GM18870 (cell line): ENCODE results near the gene GMEB1.
"Not testable (repeated sequence)": the region's sequence is repeated elsewhere in the genome, so short reads cannot be mapped to it uniquely, and the experiment has no call there.

Experiments used
- ATAC-seq: cut with Tn5 transposase; IDR thresholded peaks from one replicate; pipeline ENCODE4 v1.9.1; 2021; ENCODE audit warnings: moderate library complexity; ENCODE audit not compliant: unreplicated experiment

Gene GMEB1

DNA sequence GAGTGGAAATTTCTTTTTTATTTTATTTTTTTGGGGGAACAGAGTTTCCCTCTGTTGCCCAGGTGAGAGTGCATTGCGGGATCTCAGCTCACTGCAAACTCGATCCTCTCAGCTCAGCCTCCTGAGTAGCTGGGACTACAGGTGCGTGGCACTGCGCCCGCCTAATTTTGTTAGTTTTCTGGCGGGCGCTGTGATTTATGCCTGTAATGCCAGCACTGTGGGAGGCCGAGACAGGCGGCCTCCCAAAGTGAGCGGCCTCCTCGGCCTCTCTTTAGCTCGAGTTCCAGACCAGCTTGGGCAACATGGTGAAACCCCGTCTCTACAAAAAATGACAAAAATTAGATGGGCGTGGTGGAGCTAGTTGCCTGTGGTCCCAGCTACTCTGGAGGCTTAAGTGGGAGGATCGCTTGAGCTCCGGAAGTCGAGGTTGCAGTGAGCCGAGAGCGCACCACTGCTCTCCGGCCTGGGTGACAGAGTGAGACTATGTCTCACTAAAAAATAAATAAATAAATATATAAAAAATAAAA is 2.7 kb downstream of the GMEB1 start:
- ATAC-seq, result no peak

DNA sequence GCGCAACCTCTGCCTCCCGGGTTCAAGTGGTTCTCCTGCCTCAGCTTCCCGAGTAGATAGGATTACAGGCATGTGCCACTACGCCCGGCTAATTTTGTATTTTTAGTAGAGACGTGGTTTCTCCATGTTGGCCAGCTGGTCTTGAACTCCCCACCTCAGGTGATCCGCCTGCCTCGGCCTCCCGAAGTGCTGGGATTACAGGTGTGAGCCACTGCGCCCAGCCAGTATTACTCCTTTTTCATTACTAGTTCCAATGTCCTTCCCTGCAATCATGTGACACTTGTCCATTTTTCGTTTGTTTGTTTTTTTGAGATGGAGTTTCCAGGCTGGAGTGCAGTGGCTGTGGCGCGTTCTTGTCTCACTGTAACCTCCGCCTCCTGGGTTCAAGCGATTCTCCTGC is 4.4 kb downstream of the GMEB1 start:
- ATAC-seq, result not testable (repeated sequence)

DNA sequence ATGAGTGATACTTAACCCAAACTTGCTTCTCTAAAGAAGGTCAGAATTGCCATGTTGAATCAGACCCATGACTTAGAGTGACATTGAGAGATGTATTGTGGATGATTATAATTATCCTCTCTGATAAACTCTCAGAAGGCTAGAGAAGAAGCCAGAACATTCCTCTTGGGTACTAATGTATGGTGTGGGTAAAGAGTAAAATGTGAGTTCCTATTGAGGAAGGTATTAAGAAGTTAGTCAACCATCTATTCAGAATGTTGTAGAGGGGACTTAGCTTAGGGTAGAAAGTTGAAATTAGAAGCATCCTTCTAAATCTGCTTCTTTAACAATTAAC is 7.3 kb downstream of the GMEB1 start:
- no peak for ATAC-seq

DNA sequence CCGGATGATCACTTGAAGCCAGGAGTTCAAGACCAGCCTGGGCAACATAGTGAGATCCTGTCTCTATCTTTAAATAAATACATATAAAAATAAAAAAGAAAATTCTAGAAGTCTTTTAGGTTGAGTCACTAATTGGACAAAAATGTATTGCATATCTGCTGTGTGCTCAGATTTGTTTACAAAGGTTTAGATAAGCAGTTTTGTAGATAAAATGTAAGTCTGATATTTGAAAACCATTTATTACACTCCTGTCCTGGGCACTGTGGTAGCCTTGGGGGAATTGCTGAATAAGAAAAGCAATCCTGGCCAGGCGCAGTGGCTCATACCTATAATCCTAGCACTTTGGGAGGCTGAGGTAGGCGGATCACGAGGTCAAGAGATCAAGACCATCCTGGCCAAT is 11.6 kb downstream of the GMEB1 start:
- ATAC-seq, result no peak

DNA sequence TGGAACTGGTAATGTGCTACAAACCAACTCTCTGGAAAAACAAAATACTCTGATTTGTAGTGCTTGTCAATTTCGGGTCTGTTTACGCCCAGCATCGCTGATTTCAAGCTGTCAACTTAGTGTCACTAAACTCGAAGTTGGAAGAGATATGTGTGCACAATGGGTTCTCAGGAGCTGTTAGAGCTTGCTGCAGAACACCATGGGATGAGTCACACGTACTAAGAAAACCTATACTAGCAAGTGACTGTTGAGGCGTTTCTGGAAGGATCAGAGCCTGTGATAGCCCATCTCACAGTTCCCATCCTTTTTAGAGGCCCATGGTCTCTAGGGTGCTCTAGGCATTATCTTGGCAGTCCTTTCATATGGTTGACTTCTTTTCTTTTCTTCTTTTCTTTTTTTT is 14.3 kb downstream of the GMEB1 start:
- no peak for ATAC-seq

DNA sequence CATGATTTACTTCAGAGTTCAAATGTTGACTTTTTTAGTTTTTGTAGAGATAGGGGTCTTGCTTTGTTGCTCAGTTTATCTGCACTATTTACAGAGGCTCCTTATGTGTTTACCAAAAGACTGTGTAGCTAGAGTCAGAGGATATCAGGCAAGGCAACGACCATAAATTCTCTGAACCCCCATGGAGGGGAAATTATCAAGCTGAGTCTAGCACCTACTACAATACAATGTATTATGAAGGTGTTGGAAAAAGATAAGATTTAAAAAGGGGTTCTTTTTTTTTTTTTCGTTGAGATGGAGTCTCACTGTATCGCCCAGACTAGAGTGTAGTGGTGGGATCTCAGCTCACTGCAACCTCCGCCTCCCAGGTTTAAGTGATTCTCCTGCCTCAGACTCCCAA is 16.4 kb downstream of the GMEB1 start:
- no peak for ATAC-seq

DNA sequence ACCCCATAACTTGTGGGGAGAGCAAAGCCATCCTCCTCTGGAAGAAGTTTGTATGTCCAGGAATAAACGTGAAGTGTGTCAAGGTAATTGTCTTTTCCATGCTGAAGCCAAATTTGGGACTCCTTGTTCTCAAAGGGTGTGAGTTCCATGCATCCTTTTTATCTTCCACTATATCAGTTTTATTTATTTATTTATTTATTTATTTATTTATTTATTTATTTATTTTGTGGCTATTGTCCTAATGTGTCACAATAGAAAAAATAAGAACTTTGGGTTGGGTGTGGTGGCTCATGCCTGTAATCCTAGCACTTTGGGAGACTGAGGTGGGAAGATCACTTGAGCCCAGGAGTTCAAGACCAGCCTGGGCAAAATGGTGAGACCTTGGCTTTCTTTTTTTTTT is 23.0 kb downstream of the GMEB1 start:
- not testable (repeated sequence) for ATAC-seq

DNA sequence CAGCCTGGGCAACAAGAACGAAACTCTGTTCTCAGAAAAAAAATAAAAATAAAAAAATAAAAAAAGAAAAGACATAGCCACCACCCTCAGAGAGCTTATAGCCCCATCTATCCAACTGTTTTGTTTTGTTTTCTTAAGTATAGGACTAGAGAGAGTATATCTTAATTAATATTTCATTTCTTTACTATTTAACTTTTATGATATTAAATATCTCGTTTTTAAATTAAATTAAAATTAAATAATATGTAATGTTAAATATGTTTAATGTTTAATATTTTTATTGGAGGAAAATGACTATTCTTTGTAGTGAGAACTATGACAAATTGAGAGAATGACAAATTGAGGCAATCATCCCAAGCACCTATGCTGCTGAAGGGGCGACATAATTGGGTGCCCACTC is 35.0 kb downstream of the GMEB1 start:
- ATAC-seq, result no peak

DNA sequence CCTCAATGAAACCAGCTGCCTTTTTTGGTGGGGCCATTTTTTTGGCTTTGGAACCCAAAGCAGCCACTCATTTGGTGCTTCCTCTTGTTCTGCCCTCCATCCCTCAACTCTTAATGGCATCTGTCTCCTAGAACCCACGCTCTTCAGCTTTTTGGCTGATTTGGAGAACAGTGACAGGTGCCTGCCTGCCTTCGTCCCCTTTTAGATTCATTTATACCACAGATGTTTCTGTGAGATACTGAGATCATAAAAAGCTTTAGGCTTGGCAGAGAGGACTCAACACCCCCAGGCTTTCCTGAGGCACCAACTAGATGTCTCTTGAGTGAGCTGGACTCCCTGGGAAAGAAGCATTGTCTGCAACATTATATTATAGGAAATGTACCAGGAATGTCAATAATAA is 47.8 kb downstream of the GMEB1 start:
- no peak for ATAC-seq

DNA sequence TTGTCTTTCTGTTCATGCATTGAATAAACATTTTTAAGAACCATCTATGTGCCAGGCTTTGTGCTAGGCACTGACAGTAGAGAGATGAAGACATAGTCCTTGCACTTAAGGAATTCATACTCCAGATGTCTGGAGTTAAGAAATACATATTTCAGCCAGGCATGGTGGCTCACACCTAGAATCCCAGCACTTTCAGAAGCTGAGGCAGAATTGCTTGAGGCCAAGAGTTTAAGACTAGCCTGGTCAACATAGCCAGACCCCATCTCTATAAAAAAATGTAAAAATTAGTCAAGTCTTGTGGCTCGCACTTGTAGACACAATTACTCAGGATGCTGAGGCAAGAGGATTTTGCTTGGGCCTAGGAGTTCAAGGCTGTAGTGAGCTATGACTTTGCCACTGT is 49.6 kb downstream of the GMEB1 start:
- ATAC-seq, result no peak

DNA sequence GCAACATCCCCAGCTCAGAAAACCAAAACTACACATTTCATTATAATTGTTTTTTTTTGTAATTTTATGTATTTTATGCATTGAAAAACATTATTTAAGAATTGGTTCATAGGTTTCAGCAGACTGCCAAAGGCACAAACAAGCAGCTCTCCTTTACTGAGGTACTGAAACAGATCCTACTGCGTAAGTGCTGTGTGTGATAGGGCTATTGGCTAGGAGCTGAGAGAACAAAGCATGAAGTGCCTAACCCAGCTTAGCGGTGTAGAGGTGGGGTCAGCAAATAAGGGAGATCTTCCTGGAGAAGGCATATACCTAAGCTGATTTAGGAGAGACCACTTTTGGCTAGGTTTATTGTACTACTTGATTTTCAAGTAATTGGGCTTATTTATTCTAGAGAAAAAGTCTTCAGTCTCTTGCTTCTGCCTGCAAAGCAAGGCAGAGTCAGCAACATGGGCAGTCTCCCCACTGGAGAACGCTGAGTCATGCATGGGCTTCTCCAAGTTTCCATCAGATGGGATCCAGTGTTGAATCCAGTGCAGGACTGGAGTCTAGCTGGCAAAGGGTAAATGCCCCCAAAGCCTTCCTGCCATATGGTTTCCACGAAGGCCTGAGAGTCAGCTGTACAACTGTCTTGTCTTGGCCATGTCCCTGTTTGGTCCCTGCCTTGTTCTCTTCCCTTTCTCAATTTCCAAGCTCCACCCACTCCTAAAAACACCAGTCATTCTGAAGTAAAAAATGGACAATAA is 50.2 kb downstream of the GMEB1 start:
- ATAC-seq, result no peak

DNA sequence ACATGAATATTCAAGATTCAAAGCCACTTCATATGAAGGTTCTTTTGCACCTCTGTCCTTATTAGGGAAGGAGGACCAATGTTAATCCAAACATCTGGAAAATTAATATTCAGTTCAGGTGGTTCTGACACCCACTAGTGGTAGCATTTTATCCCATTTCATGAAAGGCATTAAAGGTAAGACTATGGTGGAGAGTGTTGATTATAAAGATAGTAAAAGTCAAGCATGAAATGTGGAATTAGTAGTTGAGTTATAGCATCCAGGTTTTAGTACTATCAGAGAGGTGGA is 50.7 kb downstream of the GMEB1 start:
- ATAC-seq, result no peak

DNA sequence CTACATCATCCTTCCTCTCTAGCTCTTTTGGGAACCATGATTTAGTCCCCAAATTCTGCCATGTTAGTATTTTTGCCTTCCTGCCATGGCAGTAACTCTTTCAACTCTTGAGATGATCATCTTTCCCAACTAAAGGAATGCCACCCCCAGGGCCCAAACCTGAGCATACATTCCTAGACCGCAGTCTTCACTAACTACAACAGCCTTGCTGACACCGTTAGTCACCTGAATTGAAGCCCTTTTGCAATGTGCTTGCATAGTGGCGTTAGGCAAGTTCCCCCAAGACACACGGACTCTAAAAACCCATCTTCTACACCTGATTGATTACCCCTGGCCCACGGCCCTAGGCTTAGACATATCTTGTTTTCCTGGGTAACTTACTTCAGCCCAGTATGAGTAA is 51.8 kb downstream of the GMEB1 start:
- ATAC-seq, result no peak

DNA sequence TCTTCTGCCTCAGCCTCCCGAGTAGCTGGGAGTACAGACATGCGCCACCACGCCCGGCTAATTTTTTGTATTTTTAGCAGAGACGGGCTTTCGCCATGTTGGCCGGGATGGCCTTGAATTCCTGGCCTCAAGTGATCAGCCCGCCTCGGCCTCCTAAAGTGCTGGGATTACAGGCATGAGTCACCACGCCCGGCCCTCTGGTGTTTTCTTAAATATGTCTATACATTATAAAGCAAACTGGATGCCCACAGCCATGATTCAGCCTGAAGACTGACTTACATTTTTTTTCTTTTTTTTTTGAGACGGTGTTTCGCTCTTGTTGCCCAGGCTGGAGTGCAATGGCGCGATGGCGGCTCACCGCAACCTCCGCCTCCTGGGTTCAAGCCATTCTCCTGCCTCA is 53.3 kb downstream of the GMEB1 start:
- not testable (repeated sequence) for ATAC-seq

DNA sequence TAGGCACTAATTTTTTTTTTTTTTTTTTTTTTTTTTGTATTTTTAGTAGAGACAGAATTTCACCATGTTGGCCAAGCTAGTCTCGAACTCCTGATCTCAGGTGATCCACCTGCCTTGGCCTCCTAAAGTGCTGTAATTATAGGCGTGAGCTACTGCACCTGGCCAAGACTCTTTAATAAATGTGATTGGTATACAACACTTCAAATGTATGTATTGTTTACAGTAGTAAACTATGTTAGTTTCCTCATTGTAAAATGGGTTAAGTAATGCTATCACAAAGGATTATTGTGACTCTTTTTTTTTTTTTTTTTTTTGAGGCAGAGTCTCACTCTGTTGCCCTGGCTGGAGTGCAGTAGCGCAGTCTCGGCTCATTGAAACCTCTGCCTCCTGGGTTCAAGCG is 56.8 kb downstream of the GMEB1 start:
- ATAC-seq, result not testable (repeated sequence)

DNA sequence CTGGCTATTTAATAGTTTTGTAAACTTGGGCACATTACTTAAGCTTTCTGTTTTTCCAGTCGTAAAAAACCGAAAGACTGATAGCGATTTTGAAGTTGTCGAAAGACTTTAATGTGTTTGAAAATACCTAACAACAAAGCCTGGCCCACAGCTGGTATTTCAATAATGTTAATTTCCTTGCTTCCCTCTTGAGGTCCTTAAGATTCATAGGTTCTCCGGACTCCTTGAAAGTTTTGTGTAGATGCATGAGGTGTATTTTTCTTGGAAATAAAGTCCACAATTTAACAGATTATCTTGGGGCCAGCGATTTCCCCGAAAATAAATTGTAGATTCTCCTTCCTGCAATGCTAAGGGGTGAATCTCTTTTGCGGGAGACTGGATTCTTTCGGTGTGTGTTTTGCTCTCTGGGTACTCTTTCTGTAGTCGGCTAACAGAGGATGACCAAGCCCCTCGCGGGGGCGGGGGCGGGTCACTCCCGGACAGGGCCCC is 67.4 kb downstream of the GMEB1 start:
- ATAC-seq, result no peak

DNA sequence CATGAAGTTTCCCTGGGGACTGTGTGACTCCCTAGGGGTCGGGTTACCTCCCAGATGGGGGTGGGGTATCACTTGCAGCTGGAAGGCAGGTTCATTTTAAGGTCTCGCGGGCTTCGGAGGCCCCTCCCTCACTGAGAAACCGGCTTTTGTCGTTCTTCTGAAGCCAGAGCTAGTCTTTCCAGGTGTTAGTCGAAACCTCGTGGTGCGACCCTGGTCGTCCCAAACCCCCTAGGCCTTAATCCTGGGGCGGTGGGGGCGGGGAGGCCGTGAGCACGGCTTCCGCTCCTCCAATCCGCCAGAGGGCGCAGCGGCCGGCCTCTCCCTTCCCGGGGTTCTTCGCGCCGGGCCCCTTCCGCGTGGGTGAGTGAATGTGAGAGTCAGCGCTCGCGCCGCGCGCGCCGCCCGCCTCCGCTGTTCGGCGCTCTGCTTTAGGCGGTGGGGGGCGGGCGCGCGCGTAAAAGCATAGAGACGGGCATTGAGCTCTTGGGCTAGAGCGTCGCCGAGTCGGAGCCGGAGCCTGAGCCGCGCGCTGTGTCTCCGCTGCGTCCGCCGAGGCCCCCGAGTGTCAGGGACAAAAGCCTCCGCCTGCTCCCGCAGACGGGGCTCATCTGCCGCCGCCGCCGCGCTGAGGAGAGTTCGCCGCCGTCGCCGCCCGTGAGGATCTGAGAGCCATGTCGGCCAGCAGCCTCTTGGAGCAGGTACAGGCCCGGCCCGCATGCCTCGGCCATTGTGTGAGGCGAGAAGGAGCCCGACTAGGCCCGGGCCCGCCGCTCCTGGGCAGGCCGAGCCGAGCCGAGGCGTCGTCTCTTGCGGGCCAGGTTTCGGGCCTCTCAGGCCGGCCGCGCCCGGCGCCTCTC is 68.1 kb downstream of the GMEB1 start, which contains the start of gene YTHDF2:
Gene YTHDF2 (plus strand): TSS at position 491 of the 857 bp plus-strand sequence. CDS start 181 bp downstream, at position 672.
- peak; percentile 69 for ATAC-seq

DNA sequence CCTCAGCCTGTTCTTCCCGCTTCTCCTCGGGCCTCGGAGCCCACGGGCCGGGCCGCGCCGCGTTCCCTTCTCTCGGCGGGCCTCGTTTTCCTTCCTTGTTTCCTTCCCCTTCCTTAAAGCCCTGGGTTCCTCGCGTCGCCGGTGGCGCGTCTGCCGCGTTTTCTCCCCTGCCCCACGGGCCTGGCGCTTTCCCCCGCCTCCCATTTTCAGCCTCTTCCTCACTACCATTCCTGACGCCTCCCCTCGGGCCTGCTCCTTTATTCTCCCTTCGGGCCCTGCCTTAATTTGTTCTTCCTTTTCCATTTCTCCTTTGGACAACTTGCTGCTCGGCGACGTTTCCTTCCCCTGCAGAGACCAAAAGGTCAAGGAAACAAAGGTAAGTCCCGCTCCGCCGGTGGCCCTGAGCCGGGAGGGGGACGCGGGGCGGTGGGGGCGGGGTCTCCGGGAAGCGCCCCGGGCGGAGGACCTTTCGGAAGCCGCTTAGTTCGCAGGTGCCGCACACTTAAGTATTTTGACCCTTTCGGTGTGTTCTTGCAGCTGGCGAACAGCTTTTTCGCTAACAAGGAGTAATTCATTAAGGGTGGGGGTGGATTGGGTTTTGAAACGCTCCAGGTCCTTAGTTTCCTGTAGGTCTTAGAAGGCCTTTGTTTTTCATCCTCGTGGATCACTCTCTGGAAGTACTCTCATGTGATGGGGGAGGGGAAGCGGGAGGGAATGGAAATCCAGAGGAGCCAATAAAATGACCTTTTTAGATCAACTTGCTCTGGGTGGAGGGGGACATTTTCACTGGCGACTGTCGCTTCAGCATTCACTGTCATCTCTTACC is 68.9 kb downstream of the GMEB1 start:
- peak; percentile 17 for ATAC-seq

DNA sequence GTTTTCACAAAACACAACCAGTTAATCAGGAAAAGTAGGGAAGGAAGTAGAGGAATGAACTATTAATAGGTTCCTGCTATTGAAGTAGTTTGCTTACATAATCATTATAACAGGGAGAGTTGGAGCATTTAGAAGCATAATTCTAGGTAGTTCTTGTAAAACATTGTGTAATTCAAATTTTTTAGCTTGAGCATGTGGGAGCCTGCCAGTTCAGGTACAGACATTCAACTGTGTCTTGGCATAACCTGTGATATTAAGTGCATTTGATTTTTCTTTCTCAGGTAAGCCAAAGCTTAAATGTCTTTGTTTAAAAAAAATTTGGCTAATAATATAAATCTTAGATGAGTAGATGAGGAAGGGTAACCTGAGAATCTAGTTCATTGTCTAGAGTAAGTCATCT is 71.5 kb downstream of the GMEB1 start:
- no peak for ATAC-seq

DNA sequence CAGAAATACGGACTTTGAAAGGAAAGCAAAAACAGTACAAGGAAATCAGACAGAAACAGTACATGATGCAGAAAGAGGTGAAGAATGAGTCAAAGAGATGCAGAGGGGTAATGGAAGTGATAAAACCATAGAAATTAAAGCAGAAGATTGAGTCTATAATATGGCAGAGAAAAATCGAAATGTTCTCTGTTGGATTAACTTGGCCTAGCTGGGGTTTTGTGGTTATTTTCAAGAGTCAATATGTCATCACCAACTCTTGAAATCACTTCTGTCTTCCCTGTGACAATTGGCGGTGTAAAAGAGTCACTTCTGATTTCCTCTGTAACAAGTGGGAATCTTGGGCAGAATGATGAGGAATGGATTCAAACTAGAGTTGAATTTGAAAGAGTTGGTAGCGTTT is 75.6 kb downstream of the GMEB1 start:
- ATAC-seq, result no peak

DNA sequence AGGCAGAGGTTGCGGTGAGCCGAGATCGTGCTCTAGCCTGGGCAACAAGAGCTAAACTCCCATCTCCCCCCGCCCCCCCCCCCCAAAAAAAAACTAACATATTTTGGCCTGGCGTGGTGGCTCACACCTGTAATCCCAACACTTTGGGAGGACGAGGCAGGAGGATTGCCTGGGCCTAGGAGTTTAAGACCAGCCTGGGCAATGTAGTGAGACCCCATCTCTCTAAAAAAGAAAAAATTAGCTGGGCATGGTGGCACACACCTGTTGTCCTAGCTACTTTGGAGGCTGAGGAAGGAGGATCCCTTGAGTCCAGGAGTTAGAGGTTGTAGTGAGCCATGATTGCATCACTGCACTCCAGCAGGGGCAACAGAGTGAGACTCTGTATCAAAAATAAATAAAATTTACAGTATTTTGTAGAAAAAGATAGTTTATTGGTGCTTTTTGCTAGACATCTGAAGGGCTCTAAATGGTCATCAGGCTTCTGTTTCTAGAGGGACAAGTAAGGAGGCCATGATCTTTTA is 77.1 kb downstream of the GMEB1 start:
- ATAC-seq, result no peak
